Endothelial cell of umbilical vein (primary cell): ENCODE results near the gene EDRF1. TPM values are rescaled to one million over a fixed set of nuclear protein-coding genes. Genes with fewer than 3 reads are reported as not detected.
A peak's percentile ranks its signal among the peaks of the same experiment; 100 is the strongest.

Experiments
- BruUV-seq: library from RNA; stranded (reverse); fragments of 400-500 nt; replicated peaks from 2 replicates; lab custom pipeline; 2021; lab: Mats Ljungman, UMichigan
- CTCF ChIA-PET: fragments of 300-600, 350-600 bp; sonication (Branson Sonifier 250); formaldehyde crosslinking; loops from one replicate; lab custom pipeline; 2021; ENCODE audit warnings: antibody characterized with exemption, inconsistent platforms; lab: Charles Lee
- POLR2A ChIA-PET: fragments of 300-600, 350-600 bp; sonication (Branson Sonifier 250); formaldehyde crosslinking; loops from one replicate; lab custom pipeline; 2021; ENCODE audit warnings: antibody characterized with exemption, inconsistent platforms; lab: Charles Lee
- DNase-seq: peaks from one replicate; pipeline ENCODE4 v3.0.0-alpha.2; 2011; ENCODE audit warnings: low read depth, low spot score
- FAIRE-seq: peaks from 2 replicates; lab custom pipeline; 2011; peaks lifted over from hg19 to GRCh38; lab: Jason Lieb, UNC
- H2AFZ ChIP-seq: 2 replicates; pipeline ENCODE4 v1.6.0; 2012; ENCODE audit warnings: low read depth, low read length, control low read depth, inconsistent platforms
- H3K27ac ChIP-seq: 2 replicates; pipeline ENCODE4 v1.5.1; 2011; ENCODE audit warnings: low read depth, mild to moderate bottlenecking, control low read depth, low read length, moderate library complexity; ENCODE audit not compliant: insufficient read depth
- H3K27me3 ChIP-seq, 2 experiments: 2 replicates each; pipeline versions ENCODE4 v1.6.0 to v1.6.1; 2011; ENCODE audit warnings: low read length in 2 of 2, mixed read lengths in 1 of 2; ENCODE audit not compliant: control insufficient read depth in 2 of 2, insufficient read depth in 2 of 2
- H3K36me3 ChIP-seq, 2 experiments: 2 replicates in 1 of 2; 3 replicates in 1 of 2; pipeline ENCODE4 v1.5.1; 2011; ENCODE audit warnings: low read length in 2 of 2, mild to moderate bottlenecking in 1 of 2, moderate library complexity in 1 of 2; ENCODE audit not compliant: control insufficient read depth in 2 of 2, insufficient read depth in 2 of 2; ENCODE audit errors: extremely low read depth in 1 of 2
- H3K4me1 ChIP-seq: 3 replicates; pipeline ENCODE4 v1.5.1; 2011; ENCODE audit warnings: mild to moderate bottlenecking, low read length; ENCODE audit not compliant: control insufficient read depth, insufficient read depth; ENCODE audit errors: extremely low read depth
- H3K4me2 ChIP-seq: 2 replicates; pipeline ENCODE4 v1.6.1; 2011; ENCODE audit warnings: low read length, control low read depth, mixed read lengths; ENCODE audit not compliant: insufficient read depth
- H3K4me3 ChIP-seq, 3 experiments: fragments of 200-600 bp in 1 of 3; sonication (generic), shearing (Covaris generic) in 1 of 3; replicated peaks in 1 of 3; 2 replicates each; pipeline ENCODE4 v1.5.1; 2011 to 2016; ENCODE audit warnings: control low read depth in 3 of 3, low read length in 3 of 3, mild to moderate bottlenecking in 2 of 3, inconsistent platforms in 1 of 3, low read depth in 1 of 3, moderate library complexity in 1 of 3; ENCODE audit not compliant: insufficient read depth in 1 of 3
- H3K79me2 ChIP-seq: 2 replicates; pipeline ENCODE4 v1.6.0; 2012; ENCODE audit warnings: low read length, inconsistent platforms; ENCODE audit not compliant: control insufficient read depth, insufficient read depth
- H3K9ac ChIP-seq: replicated peaks from 2 replicates; pipeline ENCODE3; 2011; ENCODE audit warnings: low read length, control low read depth; ENCODE audit not compliant: insufficient read depth; ENCODE audit errors: extremely low read depth
- H3K9me1 ChIP-seq: replicated peaks from 3 replicates; pipeline ENCODE4 v1.6.0; 2011; ENCODE audit warnings: mild to moderate bottlenecking, low read length; ENCODE audit not compliant: control insufficient read depth, insufficient read depth; ENCODE audit errors: extremely low read depth
- H3K9me3 ChIP-seq: replicated peaks from 2 replicates; pipeline ENCODE4 v1.5.1; 2012; ENCODE audit warnings: low read length, inconsistent platforms; ENCODE audit not compliant: control insufficient read depth, insufficient read depth
- H4K20me1 ChIP-seq: replicated peaks from 2 replicates; pipeline ENCODE3; 2011; ENCODE audit warnings: mild to moderate bottlenecking, low read length; ENCODE audit not compliant: control insufficient read depth, insufficient read depth; ENCODE audit errors: extremely low read depth
- EZH2 ChIP-seq: IDR thresholded peaks from 2 replicates; pipeline ENCODE4 v1.6.1; 2012; ENCODE audit warnings: borderline replicate concordance, low read depth, mild to moderate bottlenecking, moderate library complexity, low read length, inconsistent platforms; ENCODE audit not compliant: severe bottlenecking
- FOS ChIP-seq: IDR thresholded peaks from 2 replicates; pipeline ENCODE4 v1.6.1; 2011; ENCODE audit warnings: mild to moderate bottlenecking, low read length, moderate library complexity, borderline replicate concordance; ENCODE audit not compliant: insufficient read depth
- GATA2 ChIP-seq: IDR thresholded peaks from 2 replicates; pipeline ENCODE4 v1.7.0; 2011; ENCODE audit warnings: low read depth, mild to moderate bottlenecking, moderate library complexity, mixed read lengths, low read length; ENCODE audit not compliant: insufficient read length, insufficient read depth
- JUN ChIP-seq: IDR thresholded peaks from 2 replicates; pipeline ENCODE4 v1.6.1; 2011; ENCODE audit warnings: borderline replicate concordance, low read depth; ENCODE audit not compliant: insufficient read length, insufficient read depth
- MYC ChIP-seq: IDR thresholded peaks from one replicate; pipeline ENCODE4 v1.6.1; 2011; ENCODE audit warnings: mild to moderate bottlenecking, low read depth, low read length
- POLR2AphosphoS5 ChIP-seq: IDR thresholded peaks from 2 replicates; pipeline ENCODE4 v1.6.1; 2012; ENCODE audit warnings: low read depth, mild to moderate bottlenecking, control low read depth, low read length, moderate library complexity; ENCODE audit not compliant: insufficient read depth
- dilution Hi-C: fragments of 300-500 bp; cut with MboI; formaldehyde crosslinking; loops from one replicate; pipeline ENCODE4 v1.15.0; 2019; ENCODE audit warnings: low sequenced_read_pairs; ENCODE audit not compliant: extremely low pct_ligation_motif_present
- intact Hi-C: fragments of 100-400 bp; cut with micrococcal nuclease; formaldehyde crosslinking; loops from one replicate; pipeline ENCODE4 v1.10.0; 2022
- polyA plus RNA-seq, 4 experiments: library from polyadenylated mRNA; depleted of rRNA in 3 of 4; stranded (reverse) in 3 of 4; unstranded in 1 of 4; fragments of >200 nt; gene quantifications; 2 replicates each; pipeline versions ENCODE4 v1.2.1 to v1.2.3, GENCODE V29; 2011 to 2012; ENCODE audit warnings: missing spikeins in 1 of 4
- total RNA-seq: library from RNA; stranded (reverse); gene quantifications from 2 replicates; pipeline ENCODE4 v1.2.3, GENCODE V29; 2021
- TF ChIP-seq, protein P1 (sequence below): IDR thresholded peaks from 2 replicates; pipeline ENCODE4 v1.6.1; 2011; ENCODE audit not compliant: insufficient read depth, insufficient read length
- TF ChIP-seq, protein P2 (sequence below), 2 donors: IDR thresholded peaks; 1 replicate in 1 of 2; 2 replicates in 1 of 2; pipeline ENCODE4 v1.5.1; 2011; ENCODE audit warnings: low read length in 2 of 2, mild to moderate bottlenecking in 2 of 2, moderate library complexity in 2 of 2, control low read depth in 1 of 2, inconsistent platforms in 1 of 2, low read depth in 1 of 2; ENCODE audit not compliant: insufficient read depth in 1 of 2; ENCODE audit errors: extremely low read depth in 1 of 2

The EDRF1 gene
- total and polyA plus RNA-seq, 2 donors (not counting 3 experiments of a cell fraction or from before 2014, with no cell fraction given), result 11.6 to 27.8 TPM

- Histone ChIP-seq H3K9me3 (no peaks in the 10 kb centered on the region), H3K9ac (no peak overlapping the region), H3K4me1 (peaks cover 6% of the 10 kb centered on the region), H3K36me3 (peaks cover 16 to 36% of the 10 kb centered on the region in 2 experiments), H3K4me2 (no peak overlapping the region), H4K20me1 (no peaks in the 10 kb centered on the region), H3K4me3 (no peak overlapping the region), H3K27ac (no peak overlapping the region), H3K27me3 (no peaks in the 10 kb centered on the region), H2AFZ (no peak overlapping the region), H3K9me1 (no peaks in the 10 kb centered on the region), H3K79me2 (peaks cover 24% of the 10 kb centered on the region)
- TF ChIP-seq GATA2 (no peak), POLR2AphosphoS5 (no peak), EZH2 (no peak), FOS (no peak), JUN (no peak)
- TF ChIP-seq, protein P1, sequence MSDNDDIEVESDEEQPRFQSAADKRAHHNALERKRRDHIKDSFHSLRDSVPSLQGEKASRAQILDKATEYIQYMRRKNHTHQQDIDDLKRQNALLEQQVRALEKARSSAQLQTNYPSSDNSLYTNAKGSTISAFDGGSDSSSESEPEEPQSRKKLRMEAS, result no peak
- no peak for FAIRE-seq
- intact Hi-C loops, result no loop called here
- POLR2A ChIA-PET, result no interaction called here
- BruUV-seq, result no TSS peak
- dilution Hi-C loops, result no loop called here
- CTCF ChIA-PET, result interaction anchor here (1.6 kb wide), 1 partner anchor 11 kb away, joined by 6 read pairs; no protein-coding TSS in a partner anchor
- DNase-seq, result peak; percentile 24
Measured at GRCh38 chr10:125722811-125723210, 3.3 kb downstream of the EDRF1 start.

- H3K4me1 ChIP-seq, result no peaks in the 10 kb centered on the region
- H3K9me3 ChIP-seq, result no peaks in the 10 kb centered on the region
- H3K27ac ChIP-seq, result no peak overlapping the region
- no peaks in the 10 kb centered on the region for H3K9me1 ChIP-seq
- no peak overlapping the region for H3K4me3 ChIP-seq
- BruUV-seq, result no TSS peak
- dilution Hi-C loops, result no loop called here
- no peak for TF ChIP-seq MYC
- no peak for TF ChIP-seq EZH2
- TF ChIP-seq, protein P1, result no peak
- no peak for TF ChIP-seq FOS
- TF ChIP-seq, protein P2, sequence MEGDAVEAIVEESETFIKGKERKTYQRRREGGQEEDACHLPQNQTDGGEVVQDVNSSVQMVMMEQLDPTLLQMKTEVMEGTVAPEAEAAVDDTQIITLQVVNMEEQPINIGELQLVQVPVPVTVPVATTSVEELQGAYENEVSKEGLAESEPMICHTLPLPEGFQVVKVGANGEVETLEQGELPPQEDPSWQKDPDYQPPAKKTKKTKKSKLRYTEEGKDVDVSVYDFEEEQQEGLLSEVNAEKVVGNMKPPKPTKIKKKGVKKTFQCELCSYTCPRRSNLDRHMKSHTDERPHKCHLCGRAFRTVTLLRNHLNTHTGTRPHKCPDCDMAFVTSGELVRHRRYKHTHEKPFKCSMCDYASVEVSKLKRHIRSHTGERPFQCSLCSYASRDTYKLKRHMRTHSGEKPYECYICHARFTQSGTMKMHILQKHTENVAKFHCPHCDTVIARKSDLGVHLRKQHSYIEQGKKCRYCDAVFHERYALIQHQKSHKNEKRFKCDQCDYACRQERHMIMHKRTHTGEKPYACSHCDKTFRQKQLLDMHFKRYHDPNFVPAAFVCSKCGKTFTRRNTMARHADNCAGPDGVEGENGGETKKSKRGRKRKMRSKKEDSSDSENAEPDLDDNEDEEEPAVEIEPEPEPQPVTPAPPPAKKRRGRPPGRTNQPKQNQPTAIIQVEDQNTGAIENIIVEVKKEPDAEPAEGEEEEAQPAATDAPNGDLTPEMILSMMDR (IDR thresholded peaks at IDR 0.05; ENCODE audit: extremely low read depth in 1 of 2, insufficient read depth in 1 of 2, low read depth in 1 of 2, low read length in 2 of 2), result no peak
- TF ChIP-seq POLR2AphosphoS5, result no peak
- no peak for TF ChIP-seq GATA2
- DNase-seq, result no peak
- no peak overlapping the region for H3K4me2 ChIP-seq
- no peak overlapping the region for H2AFZ ChIP-seq
- no peaks in the 10 kb centered on the region for H4K20me1 ChIP-seq
- ChIA-PET POLR2A (no interaction called here), CTCF (no interaction called here)
- H3K9ac ChIP-seq, result no peak overlapping the region
- no peaks in the 10 kb centered on the region for H3K27me3 ChIP-seq
- peaks cover 3% of the 10 kb centered on the region for H3K79me2 ChIP-seq
- intact Hi-C loops, result no loop called here
- peaks cover 24 to 41% of the 10 kb centered on the region in 2 experiments for H3K36me3 ChIP-seq
- no peak for FAIRE-seq
Measured at GRCh38 chr10:125726914-125727313, 7.4 kb downstream of the EDRF1 start.
